ENCODE measurements around the gene USP9Y.

USP9Y gene

DNA sequence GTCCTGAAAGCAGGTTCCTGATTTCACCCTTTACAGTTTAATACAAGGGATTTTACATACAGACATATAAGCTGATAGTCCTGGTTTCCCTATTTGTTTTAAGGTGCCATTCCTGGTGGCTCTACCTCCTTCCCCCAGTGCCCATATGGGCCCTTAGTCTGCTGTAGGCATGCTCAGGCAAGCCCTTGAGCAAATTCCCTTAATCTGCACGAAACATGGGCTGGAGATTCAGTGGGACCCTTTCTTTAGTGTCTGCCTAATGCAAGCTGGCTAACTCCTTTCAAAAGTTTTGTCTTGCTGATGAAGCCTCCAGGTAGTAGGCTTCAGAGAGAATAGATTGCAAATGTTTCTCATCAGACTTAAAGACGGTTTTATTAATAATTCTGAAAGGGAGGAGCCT is 22.9 kb upstream of the USP9Y start:
- Mint-ChIP-seq H3K36me3 (ENCODE audit: low read depth) (no peaks in the 10 kb centered on the region), H3K9me3 (no peaks in the 10 kb centered on the region), H3K4me1 (no peaks in the 10 kb centered on the region), H3K4me3 (no peak overlapping the region), H3K27me3 (ENCODE audit: low read depth, poor library complexity) (no peaks in the 10 kb centered on the region), H3K27ac (no peak overlapping the region)
- DNase-seq = no peak
- TF ChIP-seq CTCF (IDR thresholded peaks at IDR 0.05) = no peak

- no peaks in the 10 kb centered on the region for H3K9me3 Mint-ChIP-seq
- no peak for TF ChIP-seq CTCF (IDR thresholded peaks at IDR 0.05)
- no peaks in the 10 kb centered on the region for H3K36me3 Mint-ChIP-seq (ENCODE audit: low read depth)
- no peak overlapping the region for H3K27ac Mint-ChIP-seq
- DNase-seq = no peak
- no peaks in the 10 kb centered on the region for H3K27me3 Mint-ChIP-seq (ENCODE audit: low read depth, poor library complexity)
- no peaks in the 10 kb centered on the region for H3K4me1 Mint-ChIP-seq
- H3K4me3 Mint-ChIP-seq = no peak overlapping the region
Observed at GRCh38 chrY:12681535-12681934, 19.5 kb upstream of the USP9Y start.

GRCh38 chrY:12688337-12688736 is 12.7 kb upstream of the USP9Y start:
- no peaks in the 10 kb centered on the region for H3K27me3 Mint-ChIP-seq (ENCODE audit: low read depth, poor library complexity)
- H3K9me3 Mint-ChIP-seq = no peaks in the 10 kb centered on the region
- H3K36me3 Mint-ChIP-seq (ENCODE audit: low read depth) = no peaks in the 10 kb centered on the region
- TF ChIP-seq CTCF (IDR thresholded peaks at IDR 0.05) = no peak
- no peak for DNase-seq
- H3K4me3 Mint-ChIP-seq = no peak overlapping the region
- H3K4me1 Mint-ChIP-seq = no peaks in the 10 kb centered on the region
- H3K27ac Mint-ChIP-seq = no peak overlapping the region

GRCh38 chrY:12700087-12700486 is 944 bp upstream of the USP9Y start:
- H3K9me3 Mint-ChIP-seq = no peaks in the 10 kb centered on the region

GRCh38 chrY:12702174-12702573 is 1.1 kb downstream of the USP9Y start:
- DNase-seq = no peak
- TF ChIP-seq CTCF (IDR thresholded peaks at IDR 0.05) = no peak
- no peaks in the 10 kb centered on the region for H3K27me3 Mint-ChIP-seq (ENCODE audit: low read depth, poor library complexity)
- H3K9me3 Mint-ChIP-seq = no peaks in the 10 kb centered on the region
- H3K4me3 Mint-ChIP-seq = no peak overlapping the region
- no peaks in the 10 kb centered on the region for H3K4me1 Mint-ChIP-seq
- H3K27ac Mint-ChIP-seq = no peak overlapping the region
- H3K36me3 Mint-ChIP-seq (ENCODE audit: low read depth) = no peaks in the 10 kb centered on the region

More at GRCh38 chrY:12700087-12700486, 944 bp upstream of the USP9Y start:
- Mint-ChIP-seq H3K27me3 (ENCODE audit: low read depth, poor library complexity) (no peaks in the 10 kb centered on the region), H3K4me3 (no peak overlapping the region), H3K36me3 (ENCODE audit: low read depth) (no peaks in the 10 kb centered on the region), H3K27ac (no peak overlapping the region), H3K4me1 (no peaks in the 10 kb centered on the region)
- no peak for TF ChIP-seq CTCF (IDR thresholded peaks at IDR 0.05)
- DNase-seq = no peak

DNA sequence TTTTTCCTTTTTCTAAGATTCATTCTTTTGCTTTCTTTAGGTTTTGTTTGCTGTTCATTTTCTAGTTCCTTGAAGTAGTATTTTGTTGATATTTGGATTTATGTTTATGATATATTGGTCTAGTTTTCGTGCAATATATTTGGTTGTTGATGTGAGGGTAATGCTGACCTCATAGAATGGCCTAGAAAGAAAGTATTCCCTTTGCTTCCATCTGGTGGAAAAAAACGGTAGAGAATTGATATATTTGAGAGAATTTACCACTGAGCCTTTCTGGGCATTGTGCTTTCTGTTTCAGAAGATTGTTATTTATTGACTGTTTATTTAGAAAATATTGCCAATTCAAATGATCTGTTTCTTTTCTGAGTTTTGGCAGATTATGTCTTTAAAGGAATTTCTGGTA is 9.4 kb downstream of the USP9Y start:
- H3K9me3 Mint-ChIP-seq = no peaks in the 10 kb centered on the region
- H3K4me3 Mint-ChIP-seq = no peak overlapping the region
- no peak for TF ChIP-seq CTCF (IDR thresholded peaks at IDR 0.05)
- no peaks in the 10 kb centered on the region for H3K36me3 Mint-ChIP-seq (ENCODE audit: low read depth)
- H3K27ac Mint-ChIP-seq = no peak overlapping the region
- H3K27me3 Mint-ChIP-seq (ENCODE audit: low read depth, poor library complexity) = no peaks in the 10 kb centered on the region
- H3K4me1 Mint-ChIP-seq = no peaks in the 10 kb centered on the region
- DNase-seq = no peak
